Measurements from ENCODE around the gene TTC13. TPM values are rescaled to one million over a fixed set of nuclear protein-coding genes. Genes with fewer than 3 reads are reported as not detected.

TTC13 gene
- total RNA-seq, 1 experiment from 2014 or later: 4.4 TPM

DNA sequence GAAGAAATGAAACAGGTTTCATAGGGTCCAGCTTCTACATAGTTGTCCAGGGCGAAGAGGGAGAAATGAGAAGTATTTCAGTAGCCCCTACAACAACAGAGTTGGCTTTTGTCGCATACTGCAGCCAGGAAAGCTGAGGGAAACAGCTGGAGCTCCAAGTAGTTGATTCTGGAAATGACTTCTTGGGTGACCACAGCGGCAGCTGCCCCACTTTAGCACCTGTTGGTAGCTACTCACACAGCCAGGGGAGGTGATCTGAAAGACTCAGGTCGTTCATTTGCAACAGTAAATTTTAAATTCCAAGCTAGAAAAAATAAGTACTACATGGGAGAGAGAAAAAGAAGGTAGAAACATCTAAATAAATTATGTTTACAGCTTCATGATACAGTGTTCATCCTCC is 2.3 kb downstream of the TTC13 start (continued):
- no peak for TF ChIP-seq MYBL2 (CRISPR knock-in tag; IDR thresholded peaks at IDR 0.05)
- no peak for TF ChIP-seq ZNF396 (CRISPR knock-in tag; IDR thresholded peaks at IDR 0.05; ENCODE audit: borderline replicate concordance)
- TF ChIP-seq ZNF138 (CRISPR knock-in tag; conservative IDR thresholded peaks at IDR 0.05): no peak
- TF ChIP-seq, protein P1, sequence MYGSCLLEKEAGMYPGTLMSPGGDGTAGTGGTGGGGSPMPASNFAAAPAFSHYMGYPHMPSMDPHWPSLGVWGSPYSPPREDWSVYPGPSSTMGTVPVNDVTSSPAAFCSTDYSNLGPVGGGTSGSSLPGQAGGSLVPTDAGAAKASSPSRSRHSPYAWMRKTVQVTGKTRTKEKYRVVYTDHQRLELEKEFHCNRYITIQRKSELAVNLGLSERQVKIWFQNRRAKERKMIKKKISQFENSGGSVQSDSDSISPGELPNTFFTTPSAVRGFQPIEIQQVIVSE (CRISPR knock-in tag; IDR thresholded peaks at IDR 0.05; ENCODE audit: borderline replicate concordance): no peak
- no peak for TF ChIP-seq FOXP1 (CRISPR knock-in tag; IDR thresholded peaks at IDR 0.05; ENCODE audit: borderline replicate concordance)

DNA sequence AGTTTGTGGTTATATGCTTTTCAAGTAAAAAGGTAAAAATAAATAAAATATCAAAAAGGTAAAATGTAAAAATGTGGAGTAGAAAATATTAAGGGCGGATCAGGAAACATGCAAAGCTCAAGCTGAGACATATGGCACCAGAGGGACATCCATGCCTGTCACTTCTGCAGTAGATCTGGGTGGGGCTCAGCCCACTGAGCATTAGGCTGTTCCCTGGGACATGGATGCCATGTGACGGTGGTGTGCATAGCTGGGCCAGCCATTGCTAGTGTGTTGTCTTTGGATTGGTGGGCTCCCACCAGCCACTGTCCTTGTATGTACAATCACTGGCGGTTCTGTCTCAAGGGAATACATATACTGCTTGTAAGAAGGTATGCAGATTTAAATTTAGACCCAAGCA is 3.0 kb downstream of the TTC13 start:
- ATAC-seq (no peak), DNase-seq (ENCODE audit: low spot score) (no peak)
- H3K9me3 Mint-ChIP-seq: no peaks in the 10 kb centered on the region
- POLR2A ChIA-PET: interaction anchor here (0.7 kb wide), 1 partner anchor 281 kb away, joined by 3 read pairs; no protein-coding TSS in a partner anchor
- CTCF ChIA-PET: no interaction called here
- H3K36me3 Mint-ChIP-seq: no peaks in the 10 kb centered on the region
- TF ChIP-seq, protein P2, sequence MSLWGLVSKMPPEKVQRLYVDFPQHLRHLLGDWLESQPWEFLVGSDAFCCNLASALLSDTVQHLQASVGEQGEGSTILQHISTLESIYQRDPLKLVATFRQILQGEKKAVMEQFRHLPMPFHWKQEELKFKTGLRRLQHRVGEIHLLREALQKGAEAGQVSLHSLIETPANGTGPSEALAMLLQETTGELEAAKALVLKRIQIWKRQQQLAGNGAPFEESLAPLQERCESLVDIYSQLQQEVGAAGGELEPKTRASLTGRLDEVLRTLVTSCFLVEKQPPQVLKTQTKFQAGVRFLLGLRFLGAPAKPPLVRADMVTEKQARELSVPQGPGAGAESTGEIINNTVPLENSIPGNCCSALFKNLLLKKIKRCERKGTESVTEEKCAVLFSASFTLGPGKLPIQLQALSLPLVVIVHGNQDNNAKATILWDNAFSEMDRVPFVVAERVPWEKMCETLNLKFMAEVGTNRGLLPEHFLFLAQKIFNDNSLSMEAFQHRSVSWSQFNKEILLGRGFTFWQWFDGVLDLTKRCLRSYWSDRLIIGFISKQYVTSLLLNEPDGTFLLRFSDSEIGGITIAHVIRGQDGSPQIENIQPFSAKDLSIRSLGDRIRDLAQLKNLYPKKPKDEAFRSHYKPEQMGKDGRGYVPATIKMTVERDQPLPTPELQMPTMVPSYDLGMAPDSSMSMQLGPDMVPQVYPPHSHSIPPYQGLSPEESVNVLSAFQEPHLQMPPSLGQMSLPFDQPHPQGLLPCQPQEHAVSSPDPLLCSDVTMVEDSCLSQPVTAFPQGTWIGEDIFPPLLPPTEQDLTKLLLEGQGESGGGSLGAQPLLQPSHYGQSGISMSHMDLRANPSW (CRISPR knock-in tag; conservative IDR thresholded peaks at IDR 0.05; ENCODE audit: low read depth): no peak
- TF ChIP-seq GABPB1 (CRISPR knock-in tag; IDR thresholded peaks at IDR 0.05): no peak
- TF ChIP-seq SMAD3 (CRISPR knock-in tag; IDR thresholded peaks at IDR 0.05; ENCODE audit: borderline replicate concordance): no peak
- TF ChIP-seq HMGA2 (CRISPR knock-in tag; IDR thresholded peaks at IDR 0.05): no peak
- TF ChIP-seq, protein P3, sequence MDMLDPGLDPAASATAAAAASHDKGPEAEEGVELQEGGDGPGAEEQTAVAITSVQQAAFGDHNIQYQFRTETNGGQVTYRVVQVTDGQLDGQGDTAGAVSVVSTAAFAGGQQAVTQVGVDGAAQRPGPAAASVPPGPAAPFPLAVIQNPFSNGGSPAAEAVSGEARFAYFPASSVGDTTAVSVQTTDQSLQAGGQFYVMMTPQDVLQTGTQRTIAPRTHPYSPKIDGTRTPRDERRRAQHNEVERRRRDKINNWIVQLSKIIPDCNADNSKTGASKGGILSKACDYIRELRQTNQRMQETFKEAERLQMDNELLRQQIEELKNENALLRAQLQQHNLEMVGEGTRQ (CRISPR knock-in tag; IDR thresholded peaks at IDR 0.05): no peak
- TF ChIP-seq, protein P4, sequence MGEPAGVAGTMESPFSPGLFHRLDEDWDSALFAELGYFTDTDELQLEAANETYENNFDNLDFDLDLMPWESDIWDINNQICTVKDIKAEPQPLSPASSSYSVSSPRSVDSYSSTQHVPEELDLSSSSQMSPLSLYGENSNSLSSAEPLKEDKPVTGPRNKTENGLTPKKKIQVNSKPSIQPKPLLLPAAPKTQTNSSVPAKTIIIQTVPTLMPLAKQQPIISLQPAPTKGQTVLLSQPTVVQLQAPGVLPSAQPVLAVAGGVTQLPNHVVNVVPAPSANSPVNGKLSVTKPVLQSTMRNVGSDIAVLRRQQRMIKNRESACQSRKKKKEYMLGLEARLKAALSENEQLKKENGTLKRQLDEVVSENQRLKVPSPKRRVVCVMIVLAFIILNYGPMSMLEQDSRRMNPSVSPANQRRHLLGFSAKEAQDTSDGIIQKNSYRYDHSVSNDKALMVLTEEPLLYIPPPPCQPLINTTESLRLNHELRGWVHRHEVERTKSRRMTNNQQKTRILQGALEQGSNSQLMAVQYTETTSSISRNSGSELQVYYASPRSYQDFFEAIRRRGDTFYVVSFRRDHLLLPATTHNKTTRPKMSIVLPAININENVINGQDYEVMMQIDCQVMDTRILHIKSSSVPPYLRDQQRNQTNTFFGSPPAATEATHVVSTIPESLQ (CRISPR knock-in tag; IDR thresholded peaks at IDR 0.05): no peak
- no peak for TF ChIP-seq NFATC4 (CRISPR knock-in tag; IDR thresholded peaks at IDR 0.05)
- TF ChIP-seq, protein P5, sequence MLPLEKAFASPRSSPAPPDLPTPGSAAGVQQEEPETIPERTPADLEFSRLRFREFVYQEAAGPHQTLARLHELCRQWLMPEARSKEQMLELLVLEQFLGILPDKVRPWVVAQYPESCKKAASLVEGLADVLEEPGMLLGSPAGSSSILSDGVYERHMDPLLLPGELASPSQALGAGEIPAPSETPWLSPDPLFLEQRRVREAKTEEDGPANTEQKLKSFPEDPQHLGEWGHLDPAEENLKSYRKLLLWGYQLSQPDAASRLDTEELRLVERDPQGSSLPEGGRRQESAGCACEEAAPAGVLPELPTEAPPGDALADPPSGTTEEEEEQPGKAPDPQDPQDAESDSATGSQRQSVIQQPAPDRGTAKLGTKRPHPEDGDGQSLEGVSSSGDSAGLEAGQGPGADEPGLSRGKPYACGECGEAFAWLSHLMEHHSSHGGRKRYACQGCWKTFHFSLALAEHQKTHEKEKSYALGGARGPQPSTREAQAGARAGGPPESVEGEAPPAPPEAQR (CRISPR knock-in tag; IDR thresholded peaks at IDR 0.05): no peak
- TF ChIP-seq TP53 (CRISPR knock-in tag; IDR thresholded peaks at IDR 0.05): no peak
- TF ChIP-seq NR2C2 (CRISPR knock-in tag; IDR thresholded peaks at IDR 0.05): no peak
- TF ChIP-seq GRHL2 (CRISPR knock-in tag; IDR thresholded peaks at IDR 0.05; ENCODE audit: insufficient replicate concordance, severe bottlenecking): no peak
- TF ChIP-seq ZNF416 (CRISPR knock-in tag; IDR thresholded peaks at IDR 0.05): no peak
- no peak for TF ChIP-seq EMX1 (CRISPR knock-in tag; IDR thresholded peaks at IDR 0.05)
- H3K27me3 Mint-ChIP-seq (ENCODE audit: low read depth): peaks cover 41% of the 10 kb centered on the region
- no peak overlapping the region for H3K4me3 Mint-ChIP-seq
- peaks cover 15% of the 10 kb centered on the region for H3K4me1 Mint-ChIP-seq
- H3K27ac Mint-ChIP-seq: no peak overlapping the region
